Gastrocnemius medialis (tissue), 4 donors: ENCODE results near the gene HP. TPM values are rescaled to one million over a fixed set of nuclear protein-coding genes. Genes with fewer than 3 reads are reported as not detected.

ENCODE experiments used
- ATAC-seq, 2 donors: fragments of 150-250 bp; one replicate each; pipeline ENCODE4 v1.9.1; 2016
- DNase-seq, 2 donors: peaks; one replicate each; pipeline ENCODE4 v3.0.0-alpha.2; 2019
- H3K27ac ChIP-seq, 4 donors: fragments of 200-600 bp; sonication (generic); 1 replicate in 1 of 4; 2 replicates in 3 of 4; pipeline ENCODE4 v1.5.1; 2016 to 2018; ENCODE audit warnings: mild to moderate bottlenecking in 2 of 4, moderate library complexity in 1 of 4
- H3K27me3 ChIP-seq, 3 donors: fragments of 200-600 bp; sonication (generic) in 2 of 3; 1 replicate in 1 of 3; 2 replicates in 2 of 3; pipeline versions ENCODE4 v1.5.1 to v1.6.0; 2016 to 2019; ENCODE audit warnings: mild to moderate bottlenecking in 1 of 3, moderate library complexity in 1 of 3
- H3K36me3 ChIP-seq, 2 donors: fragments of 200-600 bp; sonication (generic) in 1 of 2; one replicate each; pipeline ENCODE4 v1.5.1; 2017 to 2018
- H3K4me1 ChIP-seq, 2 donors: fragments of 200-600 bp; sonication (generic) in 1 of 2; one replicate each; pipeline ENCODE4 v1.5.1; 2016 to 2017; ENCODE audit warnings: mild to moderate bottlenecking in 2 of 2
- H3K4me3 ChIP-seq, 4 donors: fragments of 200-600 bp; sonication (generic) in 3 of 4; 1 replicate in 1 of 4; 2 replicates in 3 of 4; pipeline ENCODE4 v1.5.1; 2016 to 2019; ENCODE audit warnings: mild to moderate bottlenecking in 2 of 4
- H3K9me3 ChIP-seq, 3 donors: fragments of 200-600 bp; sonication (generic) in 2 of 3; 1 replicate in 1 of 3; 2 replicates in 2 of 3; pipeline ENCODE4 v1.5.1; 2016 to 2019
- CTCF ChIP-seq, 5 experiments: fragments of 450-650 bp in 3 of 5; fragments of 200-600 bp in 2 of 5; sonication (generic) in 2 of 5; IDR thresholded peaks in 4 of 5; conservative IDR thresholded peaks in 1 of 5; 1 replicate in 4 of 5; 2 replicates in 1 of 5; pipeline ENCODE4 v1.5.1; 2016 to 2019; ENCODE audit warnings: antibody characterized with exemption in 5 of 5, mild to moderate bottlenecking in 3 of 5, moderate library complexity in 3 of 5
- POLR2A ChIP-seq, 2 donors: fragments of 450-650 bp; IDR thresholded peaks; one replicate each; pipeline ENCODE4 v1.6.1; 2017; ENCODE audit warnings: antibody characterized with exemption in 2 of 2, mild to moderate bottlenecking in 2 of 2, moderate library complexity in 2 of 2
- in situ Hi-C, 4 donors: fragments of 200-750 bp; cut with MboI; loops; one replicate each; pipeline versions ENCODE4 v1.15.0 to v1.8.0; 2017; ENCODE audit warnings: low sequenced_read_pairs in 4 of 4
- intact Hi-C: fragments of 100-400 bp; cut with DNase I; formaldehyde crosslinking; loops from one replicate; pipeline ENCODE4 v1.15.1; 2023; ENCODE audit warnings: low total_unique reads
- total RNA-seq, 4 donors: library from RNA; depleted of rRNA; stranded (reverse); fragments of >200 nt; gene quantifications; one replicate each; pipeline versions ENCODE4 v1.1.0 to v1.2.3, GENCODE V29; 2016

The HP gene
- total RNA-seq, 4 donors from 2014 or later: 1.5 to 206 (median 63.7) TPM; not detected in 1

- Histone ChIP-seq H3K27ac (peak overlapping the region; percentile 87 to 96 (median 91)), H3K27me3 (no peaks in the 10 kb centered on the region), H3K9me3 (no peaks in the 10 kb centered on the region), H3K4me3 (peak overlapping the region; percentile 89 to 95 (median 92)), H3K36me3 (peaks cover 4 to 38% of the 10 kb centered on the region in 2 donors), H3K4me1 (peaks cover 29 to 32% of the 10 kb centered on the region in 2 donors)
- no peak for DNase-seq
- no peak for TF ChIP-seq CTCF (IDR thresholded peaks at IDR 0.05 in 4 of 5, conservative IDR thresholded peaks at IDR 0.05 in 1 of 5)
- no peak for TF ChIP-seq POLR2A (IDR thresholded peaks at IDR 0.05)
- intact Hi-C loops (loop anchor here (1.0 to 2.0 kb wide), 3 partner anchors 85 to 630 kb away; partner anchors contain the start of genes DHODH, IST1 and ZNF23), in situ Hi-C loops (loop anchor here in 3 of 4 donors (10.0 kb wide), 2 partner anchors 78 to 278 kb away; no protein-coding TSS in a partner anchor)
- peak; percentile 23 to 28 for ATAC-seq
Measured at GRCh38 chr16:72092832-72093447, 38.6 kb downstream of the HP start.

- Histone ChIP-seq H3K27me3 (no peaks in the 10 kb centered on the region), H3K4me3 (peak within 1 kb of the TSS; percentile 89 to 95 (median 92)), H3K27ac (peak within 1 kb of the TSS; percentile 87 to 96 (median 92)), H3K4me1 (peaks cover 29 to 32% of the 10 kb centered on the region in 2 donors), H3K9me3 (no peaks in the 10 kb centered on the region), H3K36me3 (peaks cover 2 to 38% of the 10 kb centered on the region in 2 donors)
- in situ Hi-C loops (loop anchor here in 3 of 4 donors (10.0 kb wide), 2 partner anchors 79 to 279 kb away; no protein-coding TSS in a partner anchor), intact Hi-C loops (loop anchor here (1.0 to 2.0 kb wide), 3 partner anchors 85 to 631 kb away; partner anchors contain the start of genes DHODH, IST1 and ZNF23)
- peak; percentile 99 to 100 for ATAC-seq
- no peak for TF ChIP-seq CTCF (IDR thresholded peaks at IDR 0.05 in 4 of 5, conservative IDR thresholded peaks at IDR 0.05 in 1 of 5)
- TF ChIP-seq POLR2A (IDR thresholded peaks at IDR 0.05): peak; percentile 87 to 93
- peak; percentile 94 to 95 for DNase-seq
Measured at GRCh38 chr16:72093448-72094265, 39.4 kb downstream of the HP start, which contains the start of the genes DHX38 and TXNL4B. Gene DHX38 (plus strand): TSS chr16:72093847. CDS start chr16:72096158, 2,311 bp downstream. Gene TXNL4B (minus strand): TSS chr16:72093620. CDS start chr16:72090749, 2,871 bp downstream.

GRCh38 chr16:72094266-72094610, 39.9 kb downstream of the HP start:
- in situ Hi-C loops: loop anchor here in 3 of 4 donors (10.0 kb wide), 2 partner anchors 79 to 279 kb away; no protein-coding TSS in a partner anchor
- TF ChIP-seq CTCF (IDR thresholded peaks at IDR 0.05 in 4 of 5, conservative IDR thresholded peaks at IDR 0.05 in 1 of 5): no peak
- no peak for TF ChIP-seq POLR2A (IDR thresholded peaks at IDR 0.05)
- no peaks in the 10 kb centered on the region for H3K27me3 ChIP-seq
- no peaks in the 10 kb centered on the region for H3K9me3 ChIP-seq
- intact Hi-C loops: no loop called here
- ATAC-seq (peak; percentile 5 to 6), DNase-seq (no peak)
- peak overlapping the region; percentile 87 to 96 (median 92) for H3K27ac ChIP-seq
- peak overlapping the region; percentile 87 to 95 (median 90) for H3K4me3 ChIP-seq
- H3K4me1 ChIP-seq: peaks cover 29 to 32% of the 10 kb centered on the region in 2 donors
- H3K36me3 ChIP-seq: peaks cover 2 to 38% of the 10 kb centered on the region in 2 donors

GRCh38 chr16:72098936-72099335, 44.6 kb downstream of the HP start:
- H3K9me3 ChIP-seq: no peaks in the 10 kb centered on the region
- in situ Hi-C loops (loop anchor here in 3 of 4 donors (10.0 kb wide), 2 partner anchors 84 to 284 kb away; no protein-coding TSS in a partner anchor), intact Hi-C loops (loop anchor here (1.0 kb wide), 1 partner anchor 33 kb away; no protein-coding TSS in a partner anchor)
- ATAC-seq: no peak
- peaks cover 2 to 77% of the 10 kb centered on the region in 2 donors for H3K36me3 ChIP-seq
- no peak for DNase-seq
- no peak for TF ChIP-seq CTCF (IDR thresholded peaks at IDR 0.05 in 4 of 5, conservative IDR thresholded peaks at IDR 0.05 in 1 of 5)
- TF ChIP-seq POLR2A (IDR thresholded peaks at IDR 0.05): no peak
- H3K27me3 ChIP-seq: no peaks in the 10 kb centered on the region
- no peak overlapping the region for H3K27ac ChIP-seq
- H3K4me1 ChIP-seq: peaks cover 15 to 18% of the 10 kb centered on the region in 2 donors
- H3K4me3 ChIP-seq: no peak overlapping the region
